NOMO-1 treated with DMSO at 0.1 percent for 48 hours (cell line): Measurements from ENCODE around the gene CABP2.
"Not testable (repeated sequence)": the region's sequence is repeated elsewhere in the genome, so short reads cannot be mapped to it uniquely, and the experiment has no call there.

Source experiments
- DNase-seq: peaks from one replicate; lab custom pipeline; 2025; ENCODE audit not compliant: unreplicated experiment; lab: John Stamatoyannopoulos, UW

The CABP2 gene

DNA sequence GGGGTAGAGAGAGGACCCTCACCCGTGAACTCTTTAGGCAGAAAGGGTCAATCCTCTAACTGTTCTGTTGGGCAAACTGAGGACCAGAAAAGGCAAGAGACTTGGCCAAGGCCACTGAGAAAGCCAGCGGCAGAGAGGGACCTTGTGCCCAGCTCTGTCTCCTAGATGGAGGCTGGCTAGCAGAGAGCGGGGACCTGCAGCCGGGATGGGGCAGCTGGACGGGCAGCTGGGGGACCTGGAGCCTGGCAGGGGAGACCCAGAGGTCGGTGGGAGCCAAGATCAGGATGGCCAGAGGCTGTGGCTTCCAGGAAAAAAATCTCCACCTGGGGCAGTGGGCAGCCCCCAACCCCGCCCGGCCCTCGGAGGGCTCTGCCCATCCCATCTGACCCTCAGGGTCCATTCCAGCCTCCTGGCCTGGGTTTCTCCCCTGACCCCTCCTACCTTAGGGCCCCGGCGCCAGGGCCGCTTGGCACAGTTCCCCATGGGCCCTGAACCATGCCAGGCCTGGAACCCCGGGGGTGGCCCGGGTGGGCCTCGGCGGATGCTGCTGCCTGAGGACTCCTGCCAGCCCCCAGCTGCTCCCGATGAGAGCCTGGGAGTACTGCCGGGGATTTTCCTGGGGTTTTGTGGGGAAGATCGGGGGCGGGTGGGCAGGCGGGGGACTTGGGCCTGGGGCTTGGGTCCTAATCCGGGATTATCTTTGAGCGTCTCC, at the start of gene CABP2:
TSS of gene CABP2 (minus strand) at position 603 of the 712 bp plus-strand sequence. CDS start at position 483, 120 bp downstream.
- DNase-seq = no peak

DNA sequence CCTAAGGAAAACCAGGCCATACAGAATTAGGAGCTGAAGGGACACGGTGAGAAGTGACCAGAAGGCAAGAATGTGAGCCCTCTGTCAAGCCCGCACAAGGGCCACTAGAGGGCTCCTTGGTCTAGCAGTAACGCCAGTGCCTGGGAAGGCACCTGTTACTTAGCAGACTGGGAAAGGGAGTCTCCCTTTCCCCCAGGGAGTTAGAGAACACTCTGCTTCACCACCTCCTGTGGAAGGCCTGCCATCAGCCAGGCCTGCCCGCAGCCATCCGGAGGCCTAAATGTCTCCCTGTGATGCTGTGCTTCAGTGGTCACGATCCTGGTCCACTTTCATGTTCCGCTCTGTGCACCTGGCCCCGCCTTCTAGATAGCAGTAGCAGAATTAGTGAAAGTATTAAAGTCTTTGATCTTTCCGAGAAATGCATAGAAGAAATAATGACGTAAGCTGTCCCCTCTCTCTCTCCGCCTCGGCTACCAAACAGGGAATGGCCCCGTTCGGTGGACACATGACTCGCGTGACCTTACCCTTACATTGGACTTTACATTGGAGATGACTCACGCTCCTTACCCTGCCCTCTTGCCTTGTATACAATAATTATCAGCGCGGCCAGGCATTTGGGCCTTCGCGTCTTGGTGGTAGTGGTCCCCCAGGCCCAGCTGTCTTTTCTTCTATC, 49.6 kb upstream of the CABP2 start:
- peak; percentile 21 for DNase-seq

DNA sequence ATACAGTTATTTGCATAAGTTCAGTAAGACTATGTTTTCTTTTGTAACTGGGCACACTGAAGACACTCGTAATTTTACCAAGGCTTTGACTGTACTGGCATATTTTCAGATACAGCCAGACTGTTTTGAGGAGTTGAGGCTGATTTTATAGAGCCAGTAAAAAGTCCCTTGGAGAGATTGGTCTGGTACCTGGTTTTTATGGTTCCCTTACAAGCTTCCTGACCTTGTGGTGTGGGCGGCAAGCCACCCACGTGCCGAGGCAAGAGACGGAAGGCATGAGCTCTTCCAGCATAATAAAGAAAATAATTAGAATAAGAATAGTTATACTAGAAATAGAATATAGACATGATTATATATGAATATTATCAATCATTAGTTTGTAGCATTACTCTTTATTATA, 49.1 kb upstream of the CABP2 start:
- no peak for DNase-seq

DNA sequence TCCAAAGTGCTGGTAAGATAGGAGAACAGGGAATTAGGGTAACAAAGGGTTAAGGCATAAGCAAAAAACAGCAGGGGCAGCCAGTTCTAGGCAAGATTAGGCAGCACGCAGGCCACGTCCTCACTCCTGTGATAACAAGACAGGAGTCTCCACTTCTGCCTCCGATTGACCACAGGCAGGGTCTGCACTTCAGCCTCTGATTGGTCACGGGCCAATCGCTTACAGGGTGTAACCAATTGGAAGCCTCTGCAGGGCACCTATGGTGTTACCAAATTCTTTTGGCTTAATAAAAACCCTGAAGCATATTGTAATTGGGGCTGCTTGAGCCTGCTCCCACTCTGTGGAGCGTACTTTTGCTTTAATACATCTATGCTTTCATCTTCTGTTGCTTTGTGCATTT, 48.2 kb upstream of the CABP2 start:
- no peak for DNase-seq

DNA sequence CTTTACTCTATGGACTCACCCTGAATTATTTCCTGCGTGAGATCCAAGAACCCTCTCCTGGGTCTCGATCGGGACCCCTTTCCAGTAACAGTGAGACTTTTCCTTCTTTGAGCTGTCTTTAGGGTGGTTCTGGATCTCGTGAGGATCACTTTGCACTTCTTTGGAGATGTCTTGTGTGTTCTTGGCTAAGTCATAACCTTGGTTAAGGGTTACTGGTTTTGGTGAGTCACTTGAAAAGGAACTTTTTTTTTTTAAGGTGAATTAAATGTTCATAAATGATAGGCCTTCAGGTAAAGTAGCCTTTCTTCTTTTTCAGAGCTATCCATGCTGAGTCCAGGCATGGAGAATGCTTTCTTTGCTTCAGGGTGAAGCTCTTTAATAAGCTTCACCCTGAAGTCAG, 41.0 kb upstream of the CABP2 start:
- DNase-seq = no peak

DNA sequence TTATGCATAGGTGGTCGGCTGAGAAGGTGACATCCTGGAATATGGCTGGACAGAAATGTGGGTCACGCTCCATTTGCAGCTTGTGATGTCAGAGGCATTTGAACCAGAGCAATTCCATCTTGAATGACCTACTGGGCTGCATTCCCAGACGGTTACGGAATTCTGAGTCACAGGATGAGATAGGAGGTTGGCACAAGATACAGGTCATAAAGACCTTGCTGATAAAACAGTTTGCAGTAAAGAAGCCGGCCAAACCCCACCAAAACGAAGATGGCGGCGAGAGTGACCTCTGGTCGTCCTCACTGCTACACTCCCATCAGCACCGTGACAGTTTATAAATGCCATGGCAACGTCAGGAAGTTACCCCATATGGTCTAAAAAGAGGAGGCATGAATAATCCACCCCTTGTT, 40.5 kb upstream of the CABP2 start:
- not testable (repeated sequence) for DNase-seq

DNA sequence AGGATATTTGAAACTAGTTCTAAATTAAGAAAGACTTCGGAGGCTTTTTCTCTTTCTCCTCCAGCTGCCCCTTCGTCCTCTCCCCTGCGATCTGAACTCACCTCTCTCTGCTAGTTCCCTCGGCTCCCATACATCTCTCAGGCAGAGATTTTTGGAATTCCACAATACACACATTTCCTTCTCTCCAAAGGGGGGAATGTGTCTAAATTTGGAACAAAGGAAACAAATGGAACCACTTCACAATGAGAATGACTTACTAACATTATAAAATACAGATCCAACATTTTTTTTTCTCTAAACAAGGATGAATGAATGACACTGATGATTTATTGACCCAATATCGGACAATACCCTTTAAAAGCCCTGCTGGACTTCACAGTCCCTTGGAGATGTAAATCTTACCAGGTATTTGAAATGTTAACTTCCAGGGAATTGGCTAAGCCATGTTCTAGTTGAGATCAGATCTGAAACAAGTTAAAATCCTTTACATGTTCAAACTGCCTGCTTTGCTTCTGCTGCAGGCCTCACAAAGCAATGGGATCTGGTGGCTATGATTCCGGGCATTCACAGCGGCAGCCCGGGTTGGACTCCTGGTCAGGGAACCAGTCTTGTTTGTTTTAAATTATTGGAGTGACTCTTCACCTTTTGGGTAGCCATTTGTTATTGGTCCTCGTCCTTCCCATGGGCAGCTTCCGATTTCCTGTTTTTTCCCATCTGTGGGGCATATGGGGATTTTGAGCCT, 39.9 kb upstream of the CABP2 start:
- no peak for DNase-seq

DNA sequence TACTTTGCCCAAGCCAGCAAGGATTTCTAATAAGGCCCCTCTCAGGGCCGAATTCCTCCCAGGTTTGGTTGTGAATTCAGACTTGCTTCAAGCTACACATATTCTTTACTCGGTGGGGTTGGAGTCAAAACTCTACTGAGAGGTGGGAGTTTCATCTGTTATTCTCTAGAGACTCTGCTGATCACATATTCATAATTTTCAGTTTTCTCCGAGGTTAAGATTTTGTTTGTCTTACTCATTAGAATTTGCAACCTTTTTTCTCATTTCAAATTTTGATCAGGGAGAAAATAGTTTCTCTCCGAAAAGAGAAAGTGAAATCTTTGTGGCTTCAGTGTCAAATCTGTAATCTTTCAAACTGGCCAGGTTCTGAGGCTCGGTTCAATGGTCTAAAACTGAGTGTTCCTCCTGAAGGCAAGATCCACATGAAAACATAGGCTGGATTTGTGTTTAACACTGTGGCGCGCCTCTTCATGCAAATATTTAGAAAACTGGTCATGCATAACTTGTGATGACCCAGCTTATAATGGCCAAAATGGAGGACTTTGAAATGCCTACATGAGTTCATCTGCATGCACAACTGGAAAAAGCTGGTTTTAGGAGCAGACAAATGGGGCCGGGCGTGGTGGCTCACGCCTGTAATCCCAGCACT, 38.8 kb upstream of the CABP2 start:
- no peak for DNase-seq

DNA sequence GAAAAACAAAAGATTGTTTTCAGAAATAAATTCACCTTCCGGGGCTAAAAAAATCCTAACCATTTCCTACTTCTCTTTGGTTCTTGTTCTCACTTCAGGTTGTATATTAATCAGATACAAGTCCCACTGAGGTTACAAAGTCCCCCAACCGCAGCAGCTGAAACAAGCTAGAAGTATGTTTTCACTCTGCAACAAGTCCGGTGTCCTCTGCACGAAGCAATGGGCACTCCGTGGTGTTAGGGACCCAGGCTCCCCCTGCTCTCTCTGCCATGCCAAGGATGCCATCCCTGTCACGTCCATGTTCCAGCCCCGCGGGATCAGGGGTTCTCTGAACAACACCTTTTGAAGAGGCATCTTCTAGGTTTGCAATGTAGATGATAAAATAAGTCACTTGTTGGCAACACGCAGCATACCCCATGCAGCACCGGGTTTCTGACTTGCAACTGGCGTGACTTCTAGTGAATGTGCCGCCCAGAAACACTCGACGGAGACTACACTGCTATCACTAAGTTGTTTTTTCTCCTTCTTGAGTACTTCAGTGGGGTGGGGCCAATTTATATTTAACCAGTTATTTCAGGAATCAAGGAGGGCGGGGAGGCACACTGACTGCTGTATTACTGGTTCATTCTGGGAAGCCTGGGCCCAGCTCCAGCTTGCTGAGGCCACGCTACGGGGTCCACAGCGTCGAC, 35.0 kb upstream of the CABP2 start:
- DNase-seq = no peak

DNA sequence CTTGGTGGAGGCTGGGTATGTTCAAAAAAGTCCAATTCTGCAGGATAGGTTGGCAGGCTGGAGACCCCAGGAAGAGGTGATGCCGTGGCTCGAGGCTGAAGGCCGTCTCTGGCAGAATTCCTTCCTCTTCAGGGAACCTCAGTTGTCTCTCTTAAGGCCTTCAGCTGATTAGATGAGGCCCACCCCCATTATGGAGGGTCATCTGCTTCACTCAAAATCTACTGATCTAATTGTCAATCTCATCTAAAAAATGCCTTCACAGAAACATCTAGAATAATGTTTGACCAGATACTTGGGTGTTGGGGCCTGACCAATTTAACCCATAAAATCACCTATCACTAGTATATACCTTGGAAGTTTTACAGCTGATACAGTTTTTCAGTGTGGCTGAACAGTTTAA, 33.0 kb upstream of the CABP2 start:
- no peak for DNase-seq

DNA sequence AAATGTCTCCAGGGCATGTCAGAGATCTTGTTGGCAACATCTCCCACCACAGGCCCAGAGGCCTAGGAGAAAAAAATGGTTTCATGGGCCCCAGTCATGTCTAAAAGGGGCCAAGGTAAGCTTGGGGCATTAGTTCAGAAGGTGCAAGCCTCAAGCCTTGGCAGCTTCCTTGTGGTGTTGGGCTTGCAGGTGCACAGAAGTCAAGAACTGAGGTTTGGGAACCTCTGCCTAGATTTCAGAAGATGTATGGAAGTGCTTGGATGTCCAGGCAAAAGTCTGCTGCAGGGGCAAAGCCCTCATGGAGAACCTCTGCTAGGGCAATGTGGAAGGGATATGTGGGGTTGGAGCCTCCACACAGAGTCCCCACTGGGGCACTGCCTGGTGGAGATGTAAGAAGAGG, 28.5 kb upstream of the CABP2 start:
- DNase-seq = not testable (repeated sequence)

DNA sequence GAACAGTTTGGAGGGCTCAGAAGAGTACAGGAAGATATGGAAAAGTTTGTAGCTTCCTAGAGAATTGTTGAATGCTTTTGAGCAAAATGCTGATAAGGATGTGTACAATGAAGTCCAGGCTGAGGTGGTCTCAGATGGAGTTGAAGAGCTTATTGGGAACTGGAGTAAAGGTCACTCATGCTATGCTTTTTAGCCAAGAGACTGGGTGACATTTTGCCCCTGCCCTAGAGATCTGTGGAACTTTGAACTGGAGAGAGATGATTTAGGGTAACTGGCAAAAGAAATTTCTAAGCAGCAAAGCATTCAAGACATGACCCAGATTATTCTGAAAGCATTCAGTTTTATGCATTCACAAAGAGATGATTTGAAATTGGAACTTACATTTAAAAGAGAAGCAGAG, 27.9 kb upstream of the CABP2 start:
- no peak for DNase-seq

DNA sequence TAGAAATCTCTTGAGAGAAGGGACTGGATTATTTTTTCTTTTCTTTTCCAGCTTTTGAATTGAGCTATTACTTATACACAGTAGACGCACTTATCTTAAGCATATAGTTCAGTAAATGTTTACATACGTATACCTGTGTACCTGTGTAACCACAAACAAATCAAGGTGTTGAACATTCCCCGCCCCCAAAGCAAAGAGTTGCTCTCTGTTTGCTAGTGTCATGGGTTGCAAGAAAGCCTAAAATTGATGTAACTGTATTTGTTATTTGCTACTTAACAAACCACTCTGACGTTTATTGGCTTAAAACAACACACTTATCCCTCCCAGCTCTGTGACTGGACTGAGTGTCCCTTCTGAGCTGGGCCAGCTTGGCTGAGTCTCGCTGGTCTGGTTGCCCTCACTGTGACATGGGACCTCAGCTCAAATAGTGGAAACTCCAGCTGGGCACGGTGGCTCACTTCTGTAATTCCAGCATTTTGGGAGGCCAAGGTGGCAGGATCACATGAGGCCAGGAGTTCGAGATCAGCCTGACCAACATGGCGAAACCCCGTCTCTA, 25.4 kb upstream of the CABP2 start:
- no peak for DNase-seq

DNA sequence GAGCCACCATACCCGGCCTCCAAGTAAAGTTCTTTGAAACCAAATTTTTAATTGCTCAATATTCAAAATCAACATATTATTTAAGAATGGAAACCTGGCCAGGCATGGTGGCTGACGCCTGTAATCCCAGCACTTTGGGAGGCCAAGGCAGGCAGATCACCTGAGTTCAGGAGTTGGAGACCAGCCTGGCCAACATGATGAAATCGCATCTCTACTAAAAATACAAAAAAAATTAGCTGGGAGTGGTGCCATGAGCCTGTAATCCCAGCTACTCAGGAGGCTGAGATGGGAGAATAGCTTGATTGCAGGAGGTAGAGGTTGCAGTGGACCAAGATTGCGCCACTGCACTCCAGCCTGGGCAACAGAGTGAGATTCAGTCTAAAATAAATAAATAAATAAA, 24.9 kb upstream of the CABP2 start:
- not testable (repeated sequence) for DNase-seq

DNA sequence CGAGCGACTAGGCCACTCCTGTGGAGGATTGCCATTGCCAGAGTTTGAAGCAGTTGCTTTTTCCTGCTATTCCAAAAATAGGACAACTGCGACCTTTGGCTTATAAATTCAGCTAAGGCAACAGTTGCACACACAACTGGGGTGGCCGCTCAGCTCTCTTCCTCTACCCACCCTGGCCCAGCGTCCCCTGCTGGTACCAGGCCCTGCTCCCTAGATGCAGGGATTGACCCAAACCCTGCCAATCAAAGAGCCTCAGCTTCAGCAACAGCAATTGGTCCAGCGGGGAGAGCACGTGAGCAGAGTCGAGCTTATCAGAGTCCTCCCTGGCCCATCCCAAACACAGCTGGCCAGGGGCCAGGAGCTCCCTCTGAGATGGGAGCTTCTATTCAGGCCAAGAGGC, 22.0 kb upstream of the CABP2 start:
- DNase-seq = no peak

DNA sequence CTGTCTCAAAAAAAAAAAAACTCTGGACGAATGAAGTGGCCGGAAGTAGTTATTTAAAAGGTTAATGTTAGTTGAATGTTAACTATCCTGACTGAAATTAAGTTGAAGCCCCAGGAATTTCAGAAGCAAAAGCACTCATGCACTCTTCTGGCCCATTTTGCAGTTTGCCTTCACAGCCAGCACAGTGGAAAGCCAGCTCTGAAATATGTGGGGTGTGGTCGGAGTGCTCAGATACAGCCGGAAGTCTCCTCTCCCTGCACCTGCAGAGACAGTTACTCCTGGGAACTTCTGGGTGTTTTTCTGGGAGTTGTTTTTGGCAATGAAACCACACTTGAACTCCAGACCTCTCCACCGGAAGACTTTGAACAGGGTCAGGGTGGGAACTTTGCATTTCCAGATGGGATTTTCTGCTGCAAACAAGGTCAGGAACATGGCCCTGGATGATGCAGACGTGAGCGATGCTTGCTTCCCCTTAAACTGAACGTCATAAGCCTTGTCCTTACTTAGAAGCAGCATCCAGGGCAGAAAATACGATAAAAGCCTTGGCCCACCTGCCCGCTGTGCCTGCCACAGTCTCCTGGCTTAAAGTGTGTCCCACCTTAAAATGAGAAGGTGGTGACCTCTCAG, 21.5 kb upstream of the CABP2 start:
- DNase-seq = no peak

DNA sequence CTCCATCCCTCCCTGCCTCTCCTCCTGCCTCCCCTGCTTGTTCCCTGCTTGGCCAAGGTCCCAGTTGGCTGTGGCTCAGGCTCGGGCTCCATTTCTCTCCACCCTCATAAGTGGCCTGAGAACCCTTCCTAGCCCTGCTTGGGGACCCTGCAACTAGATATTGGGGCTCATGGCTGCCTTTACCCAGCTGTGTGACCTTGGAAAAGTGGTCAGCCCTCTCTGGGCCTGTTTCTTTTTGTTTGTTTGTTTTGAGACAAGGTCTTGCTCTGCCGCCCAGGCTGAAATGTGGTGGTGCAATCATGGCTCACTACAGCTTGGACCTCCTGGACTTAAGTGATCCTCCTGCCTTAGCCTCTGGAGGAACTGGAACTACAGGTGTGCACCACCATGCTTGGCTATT, 20.3 kb upstream of the CABP2 start:
- no peak for DNase-seq

DNA sequence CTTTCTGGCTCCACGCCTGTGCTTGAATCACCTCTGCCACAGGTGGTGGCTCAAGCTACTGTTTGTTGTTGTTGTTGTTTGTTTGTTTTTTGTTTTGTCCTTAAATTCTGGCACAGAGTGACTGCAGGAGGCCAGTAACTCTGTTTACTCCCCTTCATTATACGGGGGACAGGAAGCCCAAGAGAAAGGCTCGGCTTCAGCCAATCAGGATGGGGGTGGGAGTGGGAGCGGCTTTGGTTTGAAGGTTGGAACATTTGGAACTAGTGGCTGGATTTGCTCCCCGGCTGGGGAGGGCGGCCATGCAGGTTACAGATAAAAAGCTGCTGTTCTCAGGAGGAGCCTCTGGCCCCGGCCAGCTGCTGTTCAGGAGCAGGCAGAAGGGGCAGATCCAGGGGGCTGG, 19.7 kb upstream of the CABP2 start:
- DNase-seq = no peak

DNA sequence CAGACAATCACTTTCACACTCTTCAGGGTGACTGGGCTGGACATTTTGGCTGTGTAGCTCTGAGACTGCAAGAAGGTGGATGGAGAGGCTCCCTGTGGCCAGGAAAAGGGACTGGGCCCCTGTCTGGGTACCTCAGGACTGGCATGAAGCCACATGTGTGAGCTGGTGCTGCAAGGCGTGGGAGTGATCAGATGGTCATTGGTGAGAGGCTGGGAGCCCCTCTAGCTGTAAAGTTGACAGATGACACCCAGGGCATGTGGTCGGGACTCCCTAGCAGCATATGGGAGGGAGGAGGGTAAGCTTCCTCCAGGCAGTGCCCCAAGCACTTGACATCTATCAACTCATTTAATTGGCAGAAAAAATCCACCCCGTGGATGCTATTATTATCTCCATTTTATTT, 18.9 kb upstream of the CABP2 start:
- no peak for DNase-seq

DNA sequence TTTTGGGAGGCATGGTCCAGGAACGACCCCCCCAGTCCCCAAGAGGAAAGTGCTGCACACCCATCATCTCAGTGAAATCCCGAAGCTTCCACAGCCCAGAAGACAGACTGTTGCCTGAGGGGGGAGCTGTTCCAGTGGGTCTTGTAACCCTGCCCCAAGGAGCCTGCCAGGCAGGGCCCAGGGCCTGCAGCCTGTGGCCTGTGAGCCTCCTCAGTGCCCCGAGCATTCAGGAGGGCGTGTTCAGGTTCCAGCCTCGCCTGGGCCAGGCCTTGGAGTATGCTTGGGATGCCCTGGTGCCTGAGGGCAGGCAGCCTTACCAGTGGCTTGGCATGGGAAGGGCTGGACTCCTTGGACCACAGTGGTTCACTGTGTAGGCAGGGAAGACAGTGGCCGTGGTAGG, 18.0 kb upstream of the CABP2 start:
- no peak for DNase-seq
